ENCODE data around the gene CCNB1. TPM values are rescaled to one million over a fixed set of nuclear protein-coding genes. Genes with fewer than 3 reads are reported as not detected.
A peak's percentile ranks its signal among the peaks of the same experiment; 100 is the strongest.

The CCNB1 gene
- 10 to 100 TPM in 2 of 5 donors, 1 to 10 TPM in 2, not detected in 1; 6.2 to 31.3 (median 15.1) TPM for total RNA-seq
- 10 to 100 TPM in 2 of 3 donors, 1 to 10 TPM in 1; 7.2 to 34.4 (median 14.4) TPM for polyA plus RNA-seq
- long read RNA-seq, donor 1, transcript CCNB1-201 (9 exons, 2,169 nt), result major isoform, 8 of 8 reads
- long read RNA-seq, donor 1, partial matches to known transcripts, result 0 of 8 reads
- long read RNA-seq, donor 1, other reads (novel, unspliced or antisense), result 0 of 8 reads
- long read RNA-seq, donor 2, transcript CCNB1-201 (9 exons, 2,169 nt), result major isoform, 18 of 18 reads
- long read RNA-seq, donor 2, partial matches to known transcripts, result 0 of 18 reads
- long read RNA-seq, donor 2, other reads (novel, unspliced or antisense), result 0 of 18 reads
- long read RNA-seq, donor 3, transcript CCNB1-201 (9 exons, 2,169 nt), result major isoform, 7 of 7 reads
- long read RNA-seq, donor 3, partial matches to known transcripts, result 0 of 7 reads
- long read RNA-seq, donor 3, other reads (novel, unspliced or antisense), result 0 of 7 reads
- long read RNA-seq, donor 4, partial matches to known transcripts, result 0 of 3 reads
- long read RNA-seq, donor 4, other reads (novel, unspliced or antisense), result 0 of 3 reads
- long read RNA-seq, donor 5, transcript CCNB1-201 (9 exons, 2,169 nt), result major isoform, 13 of 13 reads
- long read RNA-seq, donor 5, partial matches to known transcripts, result 0 of 13 reads
- long read RNA-seq, donor 5, other reads (novel, unspliced or antisense), result 0 of 13 reads
- long read RNA-seq, donor 6, transcript CCNB1-201 (9 exons, 2,169 nt), result major isoform, 50 of 61 reads
- long read RNA-seq, donor 6, partial matches to known transcripts, result 7 of 61 reads
- long read RNA-seq, donor 6, other reads (novel, unspliced or antisense), result 0 of 61 reads
- long read RNA-seq, donor 7, transcript CCNB1-201 (9 exons, 2,169 nt), result major isoform, 9 of 9 reads
- long read RNA-seq, donor 7, partial matches to known transcripts, result 0 of 9 reads
- long read RNA-seq, donor 7, other reads (novel, unspliced or antisense), result 0 of 9 reads
- long read RNA-seq, donor 8, transcript CCNB1-201 (9 exons, 2,169 nt), result major isoform, 19 of 20 reads
- long read RNA-seq, donor 8, partial matches to known transcripts, result 0 of 20 reads
- long read RNA-seq, donor 8, other reads (novel, unspliced or antisense), result 0 of 20 reads
- long read RNA-seq, donor 9, transcript CCNB1-201 (9 exons, 2,169 nt), result major isoform, 10 of 10 reads
- long read RNA-seq, donor 9, partial matches to known transcripts, result 0 of 10 reads
- long read RNA-seq, donor 9, other reads (novel, unspliced or antisense), result 0 of 10 reads
- long read RNA-seq, donor 10, transcript CCNB1-201 (9 exons, 2,169 nt), result major isoform, 15 of 15 reads
- long read RNA-seq, donor 10, partial matches to known transcripts, result 0 of 15 reads
- long read RNA-seq, donor 10, other reads (novel, unspliced or antisense), result 0 of 15 reads

GRCh38 chr5:69166686-69167492 lies at the start of gene CCNB1:
CCNB1 (plus strand) TSS chr5:69167150; CDS start chr5:69167263, 113 bp downstream.
- H3K36me3 ChIP-seq, result peaks cover 0 to 16% (median 5%) of the 10 kb centered on the region in 4 donors
- DNase-seq, result peak; percentile 98 to 99
- intact Hi-C loops (cut with DNase I; ENCODE audit: low total_unique reads), result no loop called here
- peak within 1 kb of the TSS; percentile 63 to 98 (median 80) for H3K4me3 ChIP-seq
- peaks cover 6 to 22% (median 16%) of the 10 kb centered on the region in 4 donors for H3K4me1 ChIP-seq
- H3K27me3 ChIP-seq, result no peaks in the 10 kb centered on the region
- H3K9me3 ChIP-seq, result no peaks in the 10 kb centered on the region
- peak within 1 kb of the TSS; percentile 51 to 72 (median 63) for H3K27ac ChIP-seq
- WGBS, 5 donors, result 1 to 2% (median 2%) methylated on average over 45 to 50 of the region's 50 CpGs
- TF ChIP-seq EP300 (IDR thresholded peaks at IDR 0.05), result no peak
- peak; percentile 27 to 87 (median 72) for TF ChIP-seq POLR2AphosphoS5 (IDR thresholded peaks at IDR 0.05)
- no peak for TF ChIP-seq POLR2A (IDR thresholded peaks at IDR 0.05)
- TF ChIP-seq CTCF (IDR thresholded peaks at IDR 0.05), result peak in 1 of 7 experiments; percentile 13

- no peak overlapping the region for H3K4me3 ChIP-seq
- H3K27ac ChIP-seq, result no peak overlapping the region
- peaks cover 21 to 92% (median 87%) of the 10 kb centered on the region in 4 donors for H3K36me3 ChIP-seq
- no peaks in the 10 kb centered on the region for H3K9me3 ChIP-seq
- peak in 1 of 2 donors; percentile 5 for DNase-seq
- TF ChIP-seq POLR2A (IDR thresholded peaks at IDR 0.05), result no peak
- no peak for TF ChIP-seq EP300 (IDR thresholded peaks at IDR 0.05)
- no peak for TF ChIP-seq CTCF (IDR thresholded peaks at IDR 0.05)
- no peak for TF ChIP-seq POLR2AphosphoS5 (IDR thresholded peaks at IDR 0.05)
- H3K27me3 ChIP-seq, result no peaks in the 10 kb centered on the region
- intact Hi-C loops (cut with DNase I; ENCODE audit: low total_unique reads), result no loop called here
- H3K4me1 ChIP-seq, result no peaks in the 10 kb centered on the region
These were observed 37.5 kb upstream of the CCNB1 start for GRCh38 chr5:69129413-69129812.

GRCh38 chr5:69130241-69130640 lies 36.7 kb upstream of the CCNB1 start:
- H3K36me3 ChIP-seq, result peaks cover 13 to 87% (median 80%) of the 10 kb centered on the region in 4 donors
- H3K27ac ChIP-seq, result no peak overlapping the region
- H3K27me3 ChIP-seq, result no peaks in the 10 kb centered on the region
- no peak for TF ChIP-seq EP300 (IDR thresholded peaks at IDR 0.05)
- no peak for TF ChIP-seq POLR2A (IDR thresholded peaks at IDR 0.05)
- no peak for TF ChIP-seq CTCF (IDR thresholded peaks at IDR 0.05)
- TF ChIP-seq POLR2AphosphoS5 (IDR thresholded peaks at IDR 0.05), result no peak
- H3K4me1 ChIP-seq, result no peaks in the 10 kb centered on the region
- WGBS, 5 donors, result 58 to 72% (median 63%) methylated on average over 2 of the region's 2 CpGs
- DNase-seq, result no peak
- intact Hi-C loops (cut with DNase I; ENCODE audit: low total_unique reads), result no loop called here
- H3K4me3 ChIP-seq, result no peak overlapping the region
- no peaks in the 10 kb centered on the region for H3K9me3 ChIP-seq

All from stomach (tissue), 19 donors.